AG04450 (cell line): ENCODE measurements around the gene B9D2. TPM values are rescaled to one million over a fixed set of nuclear protein-coding genes. Genes with fewer than 3 reads are reported as not detected.
"Not testable (repeated sequence)": the region's sequence is repeated elsewhere in the genome, so short reads cannot be mapped to it uniquely, and the experiment has no call there.

Experiments
- CTCF ChIA-PET: fragments of 300-600, 350-600 bp; formaldehyde crosslinking; extraction: SDS; loops from one replicate; lab custom pipeline; 2022; ENCODE audit warnings: antibody characterized with exemption, inconsistent platforms; lab: Charles Lee
- POLR2A ChIA-PET: fragments of 350-600 bp; formaldehyde crosslinking; extraction: SDS; loops from one replicate; lab custom pipeline; 2021; ENCODE audit warnings: antibody characterized with exemption, inconsistent platforms; lab: Yijun Ruan, JAX
- DNase-seq: peaks from one replicate; pipeline ENCODE4 v3.0.0-alpha.2; 2011; ENCODE audit warnings: low read depth, low spot score
- H3K27ac ChIP-seq: one replicate; pipeline ENCODE4 v1.5.1; 2012; ENCODE audit warnings: low read depth, low read length, control low read depth
- H3K27me3 ChIP-seq: one replicate; pipeline ENCODE4 v1.6.0; 2012; ENCODE audit warnings: low read length; ENCODE audit not compliant: control insufficient read depth, insufficient read depth
- H3K4me3 ChIP-seq: 2 replicates; pipeline ENCODE4 v1.5.1; 2011; ENCODE audit warnings: mild to moderate bottlenecking, low read depth, low read length, control low read depth
- H3K9me3 ChIP-seq: 2 replicates; pipeline ENCODE4 v1.5.1; 2012; ENCODE audit warnings: low read length; ENCODE audit not compliant: control insufficient read depth, insufficient read depth
- polyA plus RNA-seq: library from polyadenylated mRNA; depleted of rRNA; stranded (reverse); fragments of >200 nt; gene quantifications from 2 replicates; pipeline ENCODE4 v1.2.3, GENCODE V29; 2011
- TF ChIP-seq, protein P1 (sequence below): IDR thresholded peaks from 2 replicates; pipeline ENCODE4 v1.5.1; 2011; ENCODE audit warnings: low read depth, low read length, control low read depth, inconsistent platforms

Gene B9D2
- polyA plus RNA-seq, 1 experiment, result 3.9 TPM

DNA sequence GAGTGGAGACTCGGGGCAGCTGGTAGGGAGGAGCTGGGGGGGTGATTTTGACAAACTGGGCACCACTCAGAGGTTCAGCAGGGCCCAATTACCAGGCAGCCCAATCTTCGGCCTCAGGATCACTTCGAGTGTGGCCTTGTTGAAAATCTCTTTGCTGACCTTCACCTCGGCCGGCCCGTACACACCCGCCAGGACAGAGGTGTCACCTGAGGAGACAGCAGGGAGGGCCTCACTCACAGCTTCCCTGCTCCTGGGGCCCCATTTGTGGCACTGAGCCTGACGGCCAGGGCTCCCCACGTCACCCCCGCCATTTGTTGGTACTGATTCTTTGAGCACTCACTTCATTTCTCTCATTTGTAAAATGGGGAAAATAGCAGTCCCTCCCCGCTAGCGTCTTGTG is 28.8 kb upstream of the B9D2 start:
- no peak overlapping the region for H3K4me3 ChIP-seq
- H3K9me3 ChIP-seq, result no peaks in the 10 kb centered on the region
- no peak overlapping the region for H3K27ac ChIP-seq
- TF ChIP-seq, protein P1, sequence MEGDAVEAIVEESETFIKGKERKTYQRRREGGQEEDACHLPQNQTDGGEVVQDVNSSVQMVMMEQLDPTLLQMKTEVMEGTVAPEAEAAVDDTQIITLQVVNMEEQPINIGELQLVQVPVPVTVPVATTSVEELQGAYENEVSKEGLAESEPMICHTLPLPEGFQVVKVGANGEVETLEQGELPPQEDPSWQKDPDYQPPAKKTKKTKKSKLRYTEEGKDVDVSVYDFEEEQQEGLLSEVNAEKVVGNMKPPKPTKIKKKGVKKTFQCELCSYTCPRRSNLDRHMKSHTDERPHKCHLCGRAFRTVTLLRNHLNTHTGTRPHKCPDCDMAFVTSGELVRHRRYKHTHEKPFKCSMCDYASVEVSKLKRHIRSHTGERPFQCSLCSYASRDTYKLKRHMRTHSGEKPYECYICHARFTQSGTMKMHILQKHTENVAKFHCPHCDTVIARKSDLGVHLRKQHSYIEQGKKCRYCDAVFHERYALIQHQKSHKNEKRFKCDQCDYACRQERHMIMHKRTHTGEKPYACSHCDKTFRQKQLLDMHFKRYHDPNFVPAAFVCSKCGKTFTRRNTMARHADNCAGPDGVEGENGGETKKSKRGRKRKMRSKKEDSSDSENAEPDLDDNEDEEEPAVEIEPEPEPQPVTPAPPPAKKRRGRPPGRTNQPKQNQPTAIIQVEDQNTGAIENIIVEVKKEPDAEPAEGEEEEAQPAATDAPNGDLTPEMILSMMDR, result no peak
- H3K27me3 ChIP-seq, result no peaks in the 10 kb centered on the region
- no peak for DNase-seq
- CTCF ChIA-PET, result no interaction called here
- POLR2A ChIA-PET, result no interaction called here

DNA sequence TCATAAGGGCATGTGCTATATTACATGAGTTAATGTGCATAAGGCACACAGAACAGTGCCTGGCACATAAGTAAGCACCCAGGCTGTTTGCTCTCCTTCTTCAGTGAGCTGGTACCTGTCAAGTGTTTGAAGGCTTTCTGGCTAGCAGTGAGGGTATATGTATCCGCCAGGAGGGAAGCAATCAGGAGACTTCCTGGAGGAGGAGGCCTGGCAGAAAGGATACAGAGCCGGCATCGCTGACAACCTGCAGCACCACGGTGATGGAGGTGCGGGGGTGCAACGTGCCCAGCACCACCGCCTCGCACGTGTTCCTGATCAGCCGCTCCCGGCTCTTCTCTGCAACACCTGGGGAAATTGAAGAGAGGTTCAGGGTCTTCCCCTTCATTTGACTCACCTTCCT is 27.7 kb upstream of the B9D2 start:
- Histone ChIP-seq H3K27ac (no peak overlapping the region), H3K4me3 (no peak overlapping the region), H3K9me3 (no peaks in the 10 kb centered on the region), H3K27me3 (no peaks in the 10 kb centered on the region)
- CTCF ChIA-PET, result no interaction called here
- POLR2A ChIA-PET, result no interaction called here
- no peak for DNase-seq
- TF ChIP-seq, protein P1, result no peak

DNA sequence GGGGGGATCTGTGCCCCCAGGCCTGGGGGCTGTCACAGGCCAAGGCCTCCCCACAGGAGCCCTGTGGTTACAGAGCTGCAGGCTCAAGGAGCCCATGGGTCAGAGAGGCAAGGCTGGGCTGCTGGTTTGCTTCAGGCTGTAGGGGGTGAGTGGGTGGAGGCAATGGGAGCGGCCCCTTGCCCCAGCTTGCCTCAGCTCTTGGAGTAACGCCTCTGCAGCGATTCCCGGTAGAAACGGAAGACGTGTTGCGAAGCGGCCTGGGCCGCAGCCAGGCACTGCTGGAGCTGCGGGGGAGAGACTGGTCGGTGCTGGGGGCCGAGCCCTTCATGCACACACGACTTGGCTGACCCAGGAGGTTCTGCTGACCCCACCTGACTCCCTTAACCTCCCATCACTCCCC is 22.5 kb upstream of the B9D2 start:
- no peak for DNase-seq
- POLR2A ChIA-PET, result no interaction called here

DNA sequence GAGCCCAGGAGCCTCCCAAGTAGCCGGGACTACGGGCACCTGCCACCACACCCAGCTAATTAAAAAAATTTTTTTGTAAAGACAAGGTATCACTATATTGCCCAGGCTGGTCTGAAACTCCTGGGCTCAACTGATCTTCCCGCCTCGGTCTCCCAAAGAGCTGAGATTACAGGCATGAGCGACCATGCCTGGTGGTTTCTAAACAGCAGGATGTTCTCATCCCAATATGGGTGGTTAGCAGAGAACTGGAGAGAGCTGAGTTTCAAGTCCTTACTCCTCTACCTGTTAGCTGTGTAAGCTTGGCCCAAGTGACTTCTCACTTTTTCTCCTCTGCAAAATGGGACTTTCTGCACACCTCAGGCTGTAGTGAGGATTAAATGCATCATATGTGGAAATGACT is 20.4 kb upstream of the B9D2 start:
- POLR2A ChIA-PET, result no interaction called here
- CTCF ChIA-PET, result no interaction called here
- no peak for DNase-seq
- H3K27ac ChIP-seq, result no peak overlapping the region
- no peaks in the 10 kb centered on the region for H3K27me3 ChIP-seq
- TF ChIP-seq, protein P1, result no peak
- no peak overlapping the region for H3K4me3 ChIP-seq
- no peaks in the 10 kb centered on the region for H3K9me3 ChIP-seq

More for the DNA sequence above, 22.5 kb upstream of the B9D2 start:
- Histone ChIP-seq H3K27me3 (no peaks in the 10 kb centered on the region), H3K4me3 (no peak overlapping the region), H3K27ac (no peak overlapping the region), H3K9me3 (no peaks in the 10 kb centered on the region)
- CTCF ChIA-PET, result no interaction called here
- TF ChIP-seq, protein P1, result no peak

DNA sequence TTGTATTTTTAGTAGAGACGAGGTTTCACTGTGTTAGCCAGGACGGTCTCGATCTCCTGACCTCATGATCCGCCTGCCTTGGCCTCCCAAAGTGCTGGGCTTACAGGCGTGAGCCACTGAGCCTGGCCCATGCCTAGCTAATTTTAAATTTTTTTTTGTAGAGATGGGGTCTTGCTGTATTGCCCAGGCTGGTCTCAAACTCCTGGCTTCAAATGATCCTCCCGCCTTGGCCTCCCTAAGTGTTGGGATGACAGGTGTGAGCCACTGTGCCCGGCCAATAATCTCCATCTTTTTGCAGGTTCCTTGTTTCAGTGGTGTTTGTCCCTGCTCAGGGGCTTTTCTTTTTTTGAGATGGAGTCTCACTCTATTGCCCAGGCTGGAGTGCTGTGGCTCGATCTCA is 17.6 kb upstream of the B9D2 start:
- POLR2A ChIA-PET, H3K27me3 ChIP-seq, H3K9me3 ChIP-seq, CTCF ChIA-PET, H3K4me3 ChIP-seq, DNase-seq, H3K27ac ChIP-seq: not testable (repeated sequence)
